Left ventricle myocardium inferior (tissue), 1 donor: ENCODE measurements around the gene DENND1A. TPM values are rescaled to one million over a fixed set of nuclear protein-coding genes. Genes with fewer than 3 reads are reported as not detected.
"Not testable (repeated sequence)": the region's sequence is repeated elsewhere in the genome, so short reads cannot be mapped to it uniquely, and the experiment has no call there.

Experiments used
- DNase-seq: peaks from one replicate; pipeline ENCODE4 v3.0.0-alpha.2; 2020
- H3K27ac ChIP-seq: fragments of 200-600 bp; replicated peaks from 2 replicates; pipeline ENCODE4 v1.8.0; 2021
- H3K27me3 ChIP-seq: fragments of 200-600 bp; 2 replicates; pipeline ENCODE4 v1.8.0; 2021; ENCODE audit warnings: low read depth
- H3K36me3 ChIP-seq: fragments of 200-600 bp; 2 replicates; pipeline ENCODE4 v1.8.0; 2021
- H3K4me1 ChIP-seq: fragments of 200-600 bp; 2 replicates; pipeline ENCODE4 v1.8.0; 2021
- H3K4me3 ChIP-seq: fragments of 200-600 bp; 2 replicates; pipeline ENCODE4 v1.8.0; 2021; ENCODE audit warnings: mild to moderate bottlenecking, moderate library complexity
- H3K9me3 ChIP-seq: fragments of 200-600 bp; replicated peaks from 2 replicates; pipeline ENCODE4 v1.8.0; 2021
- CTCF ChIP-seq: fragments of 200-600 bp; IDR thresholded peaks from 2 replicates; pipeline ENCODE4 v1.8.0; 2021; ENCODE audit warnings: antibody characterized with exemption, mild to moderate bottlenecking, borderline replicate concordance
- intact Hi-C: fragments of 100-400 bp; cut with micrococcal nuclease; formaldehyde crosslinking; loops from one replicate; pipeline ENCODE4 v1.11.0; 2022
- total RNA-seq: library from RNA; stranded (reverse); fragmentation: NEBNext Ultra II Directional; extraction: Animal tissue kit (Norgen Biotek cat#: 25700); gene quantifications from one replicate; pipeline ENCODE4 v1.2.1, GENCODE V29; 2021
- donor health status: DM: no; HTN: yes; CAD: no; lungs with severe emphysema.

The DENND1A gene
- total RNA-seq, 1 donor from 2014 or later = 12.2 TPM

GRCh38 chr9:123914517-123915196, 15.3 kb downstream of the DENND1A start:
- peaks cover 7% of the 10 kb centered on the region for H3K9me3 ChIP-seq
- no peak overlapping the region for H3K4me3 ChIP-seq
- H3K27ac ChIP-seq = no peak overlapping the region
- H3K4me1 ChIP-seq = peaks cover 14% of the 10 kb centered on the region
- DNase-seq = no peak
- H3K36me3 ChIP-seq = no peaks in the 10 kb centered on the region
- intact Hi-C loops = no loop called here
- H3K27me3 ChIP-seq = no peaks in the 10 kb centered on the region
- no peak for TF ChIP-seq CTCF

GRCh38 chr9:123912167-123912897, 17.6 kb downstream of the DENND1A start:
- no peak for DNase-seq
- H3K36me3 ChIP-seq = no peaks in the 10 kb centered on the region

GRCh38 chr9:123911024-123911423, 18.9 kb downstream of the DENND1A start:
- intact Hi-C loops = no loop called here
- no peak overlapping the region for H3K4me3 ChIP-seq
- no peaks in the 10 kb centered on the region for H3K36me3 ChIP-seq
- H3K27me3 ChIP-seq = no peaks in the 10 kb centered on the region
- H3K4me1 ChIP-seq = peaks cover 14% of the 10 kb centered on the region
- DNase-seq = no peak
- TF ChIP-seq CTCF = no peak
- no peak overlapping the region for H3K27ac ChIP-seq
- H3K9me3 ChIP-seq = peaks cover 7% of the 10 kb centered on the region

More at GRCh38 chr9:123912167-123912897, 17.6 kb downstream of the DENND1A start:
- Histone ChIP-seq H3K4me1 (peaks cover 14% of the 10 kb centered on the region), H3K27me3 (no peaks in the 10 kb centered on the region), H3K4me3 (no peak overlapping the region), H3K27ac (peak overlapping the region; percentile 8), H3K9me3 (peaks cover 7% of the 10 kb centered on the region)
- intact Hi-C loops = no loop called here
- no peak for TF ChIP-seq CTCF

- H3K27ac ChIP-seq, H3K27me3 ChIP-seq, intact Hi-C loops, H3K36me3 ChIP-seq, H3K4me3 ChIP-seq, H3K9me3 ChIP-seq, DNase-seq: not testable (repeated sequence)
- peaks cover 14% of the 10 kb centered on the region for H3K4me1 ChIP-seq
Measured at GRCh38 chr9:123909192-123909591, 20.7 kb downstream of the DENND1A start.

GRCh38 chr9:123903550-123903949, 26.4 kb downstream of the DENND1A start:
- H3K27me3 ChIP-seq, intact Hi-C loops, H3K4me3 ChIP-seq, H3K9me3 ChIP-seq, H3K36me3 ChIP-seq, H3K27ac ChIP-seq, H3K4me1 ChIP-seq, DNase-seq: not testable (repeated sequence)

- intact Hi-C loops = no loop called here
- H3K9me3 ChIP-seq = no peaks in the 10 kb centered on the region
- H3K4me3 ChIP-seq = no peak overlapping the region
- no peak for TF ChIP-seq CTCF
- H3K36me3 ChIP-seq = no peaks in the 10 kb centered on the region
- peaks cover 10% of the 10 kb centered on the region for H3K4me1 ChIP-seq
- H3K27ac ChIP-seq = no peak overlapping the region
- no peaks in the 10 kb centered on the region for H3K27me3 ChIP-seq
- no peak for DNase-seq
Measured at GRCh38 chr9:123894822-123895221, 35.1 kb downstream of the DENND1A start.
